SK-N-SH treated with all-trans-retinoic acid at 6 μM for 48 hours (cell line): ENCODE measurements around the gene UNC13C.

Experiments
- ARNTL ChIP-seq: fragments of 450-650 bp; formaldehyde crosslinking; IDR thresholded peaks from 2 replicates; pipeline ENCODE4 v1.5.0; 2020; ENCODE audit warnings: low read depth, mild to moderate bottlenecking, moderate library complexity, borderline replicate concordance
- CSRNP3 ChIP-seq: fragments of 250-450 bp; sonication (Bioruptor Pico); IDR thresholded peaks from 2 replicates; pipeline ENCODE4 v1.5.1; 2021; ENCODE audit warnings: mild to moderate bottlenecking, moderate library complexity
- ESRRG ChIP-seq: fragments of 250-450 bp; sonication (Bioruptor Pico); IDR thresholded peaks from 2 replicates; pipeline ENCODE4 v1.6.1; 2021; ENCODE audit warnings: mild to moderate bottlenecking
- ISL1 ChIP-seq: fragments of 250-450 bp; sonication (Bioruptor Pico); IDR thresholded peaks from 2 replicates; pipeline ENCODE4 v2.1.2; 2022; ENCODE audit warnings: mild to moderate bottlenecking, moderate library complexity
- PATZ1 ChIP-seq: fragments of 250-450 bp; sonication (Bioruptor Pico); IDR thresholded peaks from 2 replicates; pipeline ENCODE4 v1.8.0; 2020; ENCODE audit warnings: mild to moderate bottlenecking, moderate library complexity, borderline replicate concordance
- POU6F1 ChIP-seq: fragments of 250-450 bp; sonication (Bioruptor Pico); IDR thresholded peaks from 2 replicates; pipeline ENCODE4 v1.8.0; 2021; ENCODE audit warnings: low read depth, mild to moderate bottlenecking, moderate library complexity, borderline replicate concordance
- ZFP30 ChIP-seq: fragments of 450-650 bp; formaldehyde crosslinking; IDR thresholded peaks from 2 replicates; pipeline ENCODE4 v1.5.0; 2022; ENCODE audit warnings: mild to moderate bottlenecking, moderate library complexity
- ZNF70 ChIP-seq: fragments of 450-650 bp; formaldehyde crosslinking; IDR thresholded peaks from 2 replicates; pipeline ENCODE4 v1.5.0; 2020; ENCODE audit warnings: mild to moderate bottlenecking, moderate library complexity

- no peak for TF ChIP-seq POU6F1 (CRISPR knock-in tag)
- TF ChIP-seq PATZ1 (CRISPR knock-in tag), result no peak
- TF ChIP-seq CSRNP3 (CRISPR knock-in tag), result no peak
- TF ChIP-seq ZNF70 (CRISPR knock-in tag), result no peak
- no peak for TF ChIP-seq ARNTL (CRISPR knock-in tag)
- TF ChIP-seq ZFP30, result no peak
- no peak for TF ChIP-seq ESRRG (CRISPR knock-in tag)
- TF ChIP-seq ISL1 (CRISPR knock-in tag), result no peak
These were observed 50.8 kb downstream of the UNC13C start for GRCh38 chr15:54029081-54029480.
